Muscle layer of colon (tissue), 2 donors: ENCODE data around the gene KRTAP19-4.
"Not testable (repeated sequence)": the region's sequence is repeated elsewhere in the genome, so short reads cannot be mapped to it uniquely, and the experiment has no call there.

Source experiments
- H3K27ac ChIP-seq: one replicate; pipeline ENCODE4 v1.7.0; 2013; ENCODE audit warnings: low read depth, mild to moderate bottlenecking, low read length, moderate library complexity
- H3K27me3 ChIP-seq, 2 donors: one replicate each; pipeline ENCODE4 v1.7.0; 2013; ENCODE audit warnings: low read length in 2 of 2, mild to moderate bottlenecking in 2 of 2; ENCODE audit not compliant: insufficient read depth in 2 of 2, control insufficient read depth in 1 of 2
- H3K36me3 ChIP-seq: one replicate; pipeline ENCODE4 v1.7.0; 2013; ENCODE audit warnings: mild to moderate bottlenecking, low read length; ENCODE audit not compliant: insufficient read depth
- H3K4me1 ChIP-seq: one replicate; pipeline ENCODE4 v1.7.0; 2013; ENCODE audit warnings: mild to moderate bottlenecking, low read length; ENCODE audit not compliant: insufficient read depth
- H3K4me3 ChIP-seq, 2 donors: one replicate each; pipeline ENCODE4 v1.7.0; 2013; ENCODE audit warnings: low read length in 2 of 2, low read depth in 1 of 2, mild to moderate bottlenecking in 1 of 2, moderate library complexity in 1 of 2
- H3K9ac ChIP-seq: one replicate; pipeline ENCODE4 v1.7.0; 2013; ENCODE audit warnings: low read length
- H3K9me3 ChIP-seq: one replicate; pipeline ENCODE4 v1.7.0; 2013; ENCODE audit warnings: mild to moderate bottlenecking, low read length
- donor health status: abdominal sarcoma.
- donor health status: Adenocarcinoma of cecum.

The KRTAP19-4 gene

DNA sequence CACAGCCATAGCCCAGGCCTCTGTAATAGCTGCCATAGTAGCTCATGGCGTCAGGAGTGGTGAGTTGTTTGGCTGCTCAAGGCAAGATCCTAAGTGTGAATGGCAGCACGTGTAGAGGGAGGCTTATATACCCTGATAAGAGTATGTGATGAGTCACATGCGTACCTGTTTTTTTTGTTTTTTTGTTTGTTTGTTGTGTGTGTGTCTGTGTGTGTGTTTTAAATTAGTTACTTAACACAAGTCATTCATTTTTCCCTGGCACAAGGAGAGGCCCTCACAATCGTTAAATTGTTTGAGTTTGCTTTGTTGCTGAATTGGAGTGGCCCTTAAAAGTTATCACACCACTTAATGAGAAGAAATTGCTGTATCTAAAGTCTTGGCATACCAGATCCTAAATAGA is at the start of gene KRTAP19-4:
KRTAP19-4 (minus strand) TSS at position 101 of the 400 bp plus-strand sequence; CDS start at position 46, 55 bp downstream.
- no peaks in the 10 kb centered on the region for H3K9me3 ChIP-seq
- H3K27me3 ChIP-seq: no peaks in the 10 kb centered on the region
- no peaks in the 10 kb centered on the region for H3K36me3 ChIP-seq
- H3K9ac ChIP-seq: no peak within 1 kb of the TSS
- H3K4me1 ChIP-seq: no peaks in the 10 kb centered on the region
- H3K4me3 ChIP-seq: no peak within 1 kb of the TSS
- H3K27ac ChIP-seq: no peak within 1 kb of the TSS

DNA sequence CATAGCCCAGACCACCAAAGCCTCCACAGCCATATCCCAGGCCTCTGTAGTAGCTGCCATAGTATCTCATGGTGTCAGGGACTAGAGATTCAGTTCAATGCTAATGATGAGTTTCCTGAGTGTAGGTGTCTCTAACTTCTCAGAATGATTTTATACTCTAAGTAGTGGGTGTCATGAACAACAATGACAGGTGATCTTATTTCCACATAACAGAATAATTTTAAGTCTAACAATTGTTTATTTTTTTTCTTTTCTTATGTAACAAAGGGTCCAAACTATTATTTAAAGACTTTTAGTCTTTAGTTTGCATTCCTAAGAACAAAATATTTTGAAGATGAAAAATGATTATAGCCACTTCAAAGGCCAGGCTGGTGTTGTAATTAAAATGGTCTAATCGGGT is 44.8 kb upstream of the KRTAP19-4 start, which contains the start of gene KRTAP19-6:
KRTAP19-6 (minus strand) TSS at position 101 of the 400 bp plus-strand sequence; CDS start at position 70, 31 bp downstream.
- no peaks in the 10 kb centered on the region for H3K9me3 ChIP-seq
- no peak within 1 kb of the TSS for H3K27ac ChIP-seq
- H3K4me1 ChIP-seq: no peaks in the 10 kb centered on the region
- H3K4me3 ChIP-seq: no peak within 1 kb of the TSS
- H3K27me3 ChIP-seq: no peaks in the 10 kb centered on the region
- H3K36me3 ChIP-seq: no peaks in the 10 kb centered on the region
- no peak within 1 kb of the TSS for H3K9ac ChIP-seq

- H3K9me3 ChIP-seq: no peaks in the 10 kb centered on the region
- no peaks in the 10 kb centered on the region for H3K36me3 ChIP-seq
- no peaks in the 10 kb centered on the region for H3K27me3 ChIP-seq
- no peak overlapping the region for H3K9ac ChIP-seq
- H3K4me3 ChIP-seq: no peak overlapping the region
- no peaks in the 10 kb centered on the region for H3K4me1 ChIP-seq
- no peak overlapping the region for H3K27ac ChIP-seq
Observed at GRCh38 chr21:30518876-30519275, 21.9 kb upstream of the KRTAP19-4 start.

DNA sequence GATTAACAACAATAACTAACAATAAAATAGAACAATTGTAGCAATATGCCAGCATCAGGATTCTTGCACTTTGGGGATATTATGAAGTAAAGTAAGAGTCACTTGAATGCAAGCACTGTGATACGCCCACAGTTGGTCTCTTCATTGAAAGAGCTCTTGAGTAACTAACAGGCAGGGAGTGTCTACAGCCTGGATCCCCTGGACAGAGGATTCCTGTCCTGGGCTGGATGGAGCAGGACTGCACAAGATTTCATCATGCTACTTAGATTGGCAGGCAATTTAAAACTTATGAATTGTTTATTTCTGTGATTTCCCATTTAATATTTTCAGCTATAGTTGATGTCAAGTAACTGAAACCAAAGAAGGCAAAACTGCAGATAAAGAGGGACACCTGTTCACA is 18.7 kb upstream of the KRTAP19-4 start:
- Histone ChIP-seq H3K9me3 (no peaks in the 10 kb centered on the region), H3K27ac (no peak overlapping the region), H3K27me3 (no peaks in the 10 kb centered on the region), H3K4me3 (no peak overlapping the region), H3K9ac (no peak overlapping the region), H3K4me1 (no peaks in the 10 kb centered on the region), H3K36me3 (no peaks in the 10 kb centered on the region)

DNA sequence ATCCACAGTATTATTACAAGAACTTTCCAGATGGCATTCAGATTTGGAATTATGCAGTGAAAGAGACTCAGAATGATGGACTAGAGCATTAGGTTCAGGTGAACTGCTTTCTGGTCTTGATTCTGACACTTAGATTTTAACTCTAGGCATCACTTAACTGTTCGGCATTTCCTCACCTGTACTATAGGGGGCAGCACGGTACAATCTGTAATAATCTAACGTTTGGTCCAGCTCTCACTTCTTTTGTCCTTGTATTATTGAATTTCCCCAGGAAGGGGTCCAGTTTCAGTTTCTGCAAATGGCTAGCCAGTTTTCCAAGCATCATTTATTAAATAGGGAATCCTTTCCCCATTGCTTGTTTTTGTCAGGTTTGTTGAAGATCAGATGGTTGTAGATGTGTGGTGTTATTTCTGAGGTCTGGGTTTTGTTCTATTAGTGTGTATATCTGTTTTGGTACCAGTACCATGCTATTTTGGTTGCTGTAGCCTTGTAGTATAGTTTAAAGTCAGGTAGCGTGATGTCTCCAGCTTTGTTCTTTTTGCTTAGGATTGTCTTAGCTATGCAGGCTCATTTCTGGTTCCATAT is 8.7 kb upstream of the KRTAP19-4 start:
- H3K27ac ChIP-seq, H3K4me1 ChIP-seq, H3K36me3 ChIP-seq, H3K9ac ChIP-seq, H3K4me3 ChIP-seq, H3K9me3 ChIP-seq, H3K27me3 ChIP-seq: not testable (repeated sequence)

- Histone ChIP-seq H3K4me1 (no peaks in the 10 kb centered on the region), H3K27me3 (no peaks in the 10 kb centered on the region), H3K27ac (no peak within 1 kb of the TSS), H3K9ac (no peak within 1 kb of the TSS), H3K4me3 (no peak within 1 kb of the TSS), H3K9me3 (no peaks in the 10 kb centered on the region), H3K36me3 (no peaks in the 10 kb centered on the region)
Observed at GRCh38 chr21:30502041-30502440, 5.1 kb upstream of the KRTAP19-4 start, which contains the start of gene KRTAP19-5. KRTAP19-5 (minus strand) TSS chr21:30502141; CDS start chr21:30502090, 51 bp downstream.

DNA sequence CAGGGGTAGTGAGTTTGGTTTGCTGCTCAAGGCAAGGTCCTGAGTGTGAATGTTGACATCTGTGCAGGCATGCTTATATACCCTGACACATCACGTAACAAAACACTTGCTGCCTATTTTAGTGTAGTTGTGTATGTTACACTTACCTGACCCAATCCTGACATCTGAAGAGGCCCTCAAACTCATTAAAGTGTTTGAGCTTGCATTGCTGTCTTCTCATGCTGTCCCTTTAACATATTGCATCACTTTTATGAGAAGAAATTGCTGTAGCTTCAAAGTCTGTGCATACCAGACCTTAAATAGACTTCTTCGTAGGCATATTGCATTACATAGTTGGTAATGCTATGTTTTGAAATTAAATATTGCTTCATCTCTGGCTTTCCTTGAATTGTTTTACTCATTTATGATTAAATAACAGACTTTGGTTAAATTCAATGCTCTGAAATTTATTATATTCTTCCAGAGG is 5.0 kb downstream of the KRTAP19-4 start, which contains the start of gene KRTAP19-3:
KRTAP19-3 (minus strand) TSS at position 51 of the 466 bp plus-strand sequence. CDS start 56 bp downstream, outside the sequence.
- Histone ChIP-seq H3K27ac (no peak within 1 kb of the TSS), H3K4me1 (no peaks in the 10 kb centered on the region), H3K9me3 (no peaks in the 10 kb centered on the region), H3K36me3 (no peaks in the 10 kb centered on the region), H3K9ac (no peak within 1 kb of the TSS), H3K27me3 (no peaks in the 10 kb centered on the region), H3K4me3 (no peak within 1 kb of the TSS)

GRCh38 chr21:30487336-30487735 is 9.6 kb downstream of the KRTAP19-4 start, which contains the start of gene KRTAP19-2:
KRTAP19-2 (minus strand) TSS chr21:30487436; CDS start chr21:30487348, 88 bp downstream.
- no peaks in the 10 kb centered on the region for H3K9me3 ChIP-seq
- H3K27ac ChIP-seq: no peak within 1 kb of the TSS
- no peak within 1 kb of the TSS for H3K4me3 ChIP-seq
- no peaks in the 10 kb centered on the region for H3K4me1 ChIP-seq
- H3K36me3 ChIP-seq: no peaks in the 10 kb centered on the region
- no peak within 1 kb of the TSS for H3K9ac ChIP-seq
- no peaks in the 10 kb centered on the region for H3K27me3 ChIP-seq

- Histone ChIP-seq H3K9ac (no peak overlapping the region), H3K27me3 (no peaks in the 10 kb centered on the region), H3K4me1 (no peaks in the 10 kb centered on the region)
Observed at GRCh38 chr21:30486180-30486579, 10.8 kb downstream of the KRTAP19-4 start.

DNA sequence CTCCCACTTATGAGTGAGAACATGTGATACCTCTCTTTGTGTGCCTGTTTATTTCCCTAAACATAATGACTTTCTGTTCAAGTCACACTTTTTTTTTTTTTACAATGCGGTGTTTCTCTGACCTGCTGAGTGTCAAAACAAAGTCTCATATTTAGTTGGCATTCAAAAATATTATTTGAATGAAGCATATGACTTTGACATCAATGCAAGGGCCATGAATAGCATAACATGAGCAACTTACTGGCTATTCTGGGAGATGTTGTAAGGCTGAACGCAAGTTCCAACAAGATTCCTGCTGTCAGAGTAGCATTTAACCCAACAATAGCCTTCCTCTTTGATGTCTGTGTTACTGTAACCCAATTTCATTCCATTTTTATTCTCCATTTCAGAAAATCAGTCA is 14.8 kb downstream of the KRTAP19-4 start:
- Histone ChIP-seq H3K27ac (no peak overlapping the region), H3K4me3 (no peak overlapping the region), H3K27me3 (no peaks in the 10 kb centered on the region), H3K9me3 (no peaks in the 10 kb centered on the region), H3K9ac (no peak overlapping the region), H3K36me3 (no peaks in the 10 kb centered on the region), H3K4me1 (no peaks in the 10 kb centered on the region)

More at GRCh38 chr21:30486180-30486579, 10.8 kb downstream of the KRTAP19-4 start:
- Histone ChIP-seq H3K9me3 (no peaks in the 10 kb centered on the region), H3K36me3 (no peaks in the 10 kb centered on the region), H3K27ac (no peak overlapping the region), H3K4me3 (no peak overlapping the region)

DNA sequence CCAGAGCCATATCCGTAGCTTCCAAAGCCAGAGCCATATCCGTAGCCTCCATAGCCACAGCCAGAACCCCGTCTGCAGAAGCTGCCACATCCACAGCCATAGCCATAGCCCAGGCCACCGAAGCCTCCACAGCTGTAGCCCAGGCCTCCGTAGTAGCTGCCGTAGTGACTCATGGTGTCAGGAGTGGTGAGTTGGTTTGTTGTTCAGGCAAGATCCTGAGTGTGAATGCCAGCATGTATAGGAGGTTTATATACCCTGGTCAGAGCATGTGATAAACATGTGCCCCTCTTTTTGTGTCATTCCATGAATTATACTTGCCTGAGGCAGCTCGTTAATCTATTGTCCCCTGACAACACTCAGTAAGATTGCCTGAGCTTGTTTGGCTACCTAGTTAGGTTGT is 16.8 kb downstream of the KRTAP19-4 start, which contains the start of gene KRTAP19-1:
KRTAP19-1 (minus strand) TSS at position 223 of the 400 bp plus-strand sequence; CDS start at position 173, 50 bp downstream.
- no peaks in the 10 kb centered on the region for H3K9me3 ChIP-seq
- H3K36me3 ChIP-seq: no peaks in the 10 kb centered on the region
- H3K27ac ChIP-seq: no peak within 1 kb of the TSS
- no peaks in the 10 kb centered on the region for H3K4me1 ChIP-seq
- no peak within 1 kb of the TSS for H3K4me3 ChIP-seq
- H3K9ac ChIP-seq: no peak within 1 kb of the TSS
- no peaks in the 10 kb centered on the region for H3K27me3 ChIP-seq

GRCh38 chr21:30479259-30479658 is 17.7 kb downstream of the KRTAP19-4 start:
- no peaks in the 10 kb centered on the region for H3K9me3 ChIP-seq
- H3K4me1 ChIP-seq: no peaks in the 10 kb centered on the region
- H3K36me3 ChIP-seq: no peaks in the 10 kb centered on the region
- H3K27me3 ChIP-seq: no peaks in the 10 kb centered on the region
- H3K4me3 ChIP-seq: no peak overlapping the region
- H3K9ac ChIP-seq: no peak overlapping the region
- H3K27ac ChIP-seq: no peak overlapping the region
